ENCODE results near the gene SHISA3.

- no peak for TF ChIP-seq CTCF (IDR thresholded peaks at IDR 0.05)
- TF ChIP-seq POLR2A (IDR thresholded peaks at IDR 0.05) = no peak
These were observed 33.7 kb upstream of the SHISA3 start for GRCh38 chr4:42363614-42364013.
